ENCODE measurements around the gene SDK1.

DNA sequence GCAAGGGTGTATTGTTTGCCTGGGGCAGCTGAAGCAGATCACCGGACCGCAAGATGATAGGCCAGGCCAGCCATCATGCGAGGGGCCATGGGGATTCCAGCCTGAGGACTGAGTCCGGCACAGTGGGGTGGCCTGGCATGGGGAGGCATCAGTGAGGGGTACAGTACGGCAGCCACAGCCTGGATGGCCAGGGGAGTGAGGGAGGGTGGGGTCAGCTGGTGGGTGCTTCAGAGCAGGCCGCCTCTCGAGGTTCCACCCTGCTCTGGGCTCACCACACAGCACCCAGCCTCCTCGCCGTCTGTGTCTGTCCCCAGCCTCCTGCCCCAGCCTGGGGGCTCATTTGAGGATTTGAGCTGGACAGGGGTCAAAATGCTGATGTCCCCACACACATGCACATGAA lies 872.6 kb downstream of the SDK1 start:
- TF ChIP-seq, protein P1, sequence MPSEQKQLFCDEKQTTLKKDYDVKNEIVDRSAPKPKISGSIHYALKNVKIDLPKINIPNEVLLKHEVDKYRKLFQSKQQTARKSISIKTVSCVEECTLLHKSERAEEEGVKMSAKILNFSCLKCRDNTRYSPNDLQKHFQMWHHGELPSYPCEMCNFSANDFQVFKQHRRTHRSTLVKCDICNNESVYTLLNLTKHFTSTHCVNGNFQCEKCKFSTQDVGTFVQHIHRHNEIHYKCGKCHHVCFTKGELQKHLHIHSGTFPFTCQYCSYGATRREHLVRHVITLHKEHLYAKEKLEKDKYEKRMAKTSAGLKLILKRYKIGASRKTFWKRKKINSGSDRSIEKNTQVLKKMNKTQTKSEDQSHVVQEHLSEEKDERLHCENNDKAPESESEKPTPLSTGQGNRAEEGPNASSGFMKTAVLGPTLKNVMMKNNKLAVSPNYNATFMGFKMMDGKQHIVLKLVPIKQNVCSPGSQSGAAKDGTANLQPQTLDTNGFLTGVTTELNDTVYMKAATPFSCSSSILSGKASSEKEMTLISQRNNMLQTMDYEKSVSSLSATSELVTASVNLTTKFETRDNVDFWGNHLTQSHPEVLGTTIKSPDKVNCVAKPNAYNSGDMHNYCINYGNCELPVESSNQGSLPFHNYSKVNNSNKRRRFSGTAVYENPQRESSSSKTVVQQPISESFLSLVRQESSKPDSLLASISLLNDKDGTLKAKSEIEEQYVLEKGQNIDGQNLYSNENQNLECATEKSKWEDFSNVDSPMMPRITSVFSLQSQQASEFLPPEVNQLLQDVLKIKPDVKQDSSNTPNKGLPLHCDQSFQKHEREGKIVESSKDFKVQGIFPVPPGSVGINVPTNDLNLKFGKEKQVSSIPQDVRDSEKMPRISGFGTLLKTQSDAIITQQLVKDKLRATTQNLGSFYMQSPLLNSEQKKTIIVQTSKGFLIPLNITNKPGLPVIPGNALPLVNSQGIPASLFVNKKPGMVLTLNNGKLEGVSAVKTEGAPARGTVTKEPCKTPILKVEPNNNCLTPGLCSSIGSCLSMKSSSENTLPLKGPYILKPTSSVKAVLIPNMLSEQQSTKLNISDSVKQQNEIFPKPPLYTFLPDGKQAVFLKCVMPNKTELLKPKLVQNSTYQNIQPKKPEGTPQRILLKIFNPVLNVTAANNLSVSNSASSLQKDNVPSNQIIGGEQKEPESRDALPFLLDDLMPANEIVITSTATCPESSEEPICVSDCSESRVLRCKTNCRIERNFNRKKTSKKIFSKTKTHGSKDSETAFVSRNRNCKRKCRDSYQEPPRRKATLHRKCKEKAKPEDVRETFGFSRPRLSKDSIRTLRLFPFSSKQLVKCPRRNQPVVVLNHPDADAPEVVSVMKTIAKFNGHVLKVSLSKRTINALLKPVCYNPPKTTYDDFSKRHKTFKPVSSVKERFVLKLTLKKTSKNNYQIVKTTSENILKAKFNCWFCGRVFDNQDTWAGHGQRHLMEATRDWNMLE (tag by site-specific recombination; conservative IDR thresholded peaks at IDR 0.05; ENCODE audit: low read depth): no peak
- no peak for TF ChIP-seq ZSCAN23 (tag by site-specific recombination; IDR thresholded peaks at IDR 0.05)
- no peak for TF ChIP-seq REST (tag by site-specific recombination; IDR thresholded peaks at IDR 0.05)
- no peak for TF ChIP-seq KLF9 (tag by site-specific recombination; IDR thresholded peaks at IDR 0.05; ENCODE audit: low read depth)

Data from HEK293 (cell line).